NCI-H1436 (cell line): ENCODE results near the gene CHSY1.
A peak's percentile ranks its signal among the peaks of the same experiment; 100 is the strongest.
"Not testable (repeated sequence)": the region's sequence is repeated elsewhere in the genome, so short reads cannot be mapped to it uniquely, and the experiment has no call there.

Source experiments
- DNase-seq: peaks from one replicate; lab custom pipeline; 2025; lab: John Stamatoyannopoulos, UW

CHSY1 gene

GRCh38 chr15:101135532-101136166, 116.2 kb downstream of the CHSY1 start:
- DNase-seq, result no peak

GRCh38 chr15:101134780-101135179, 117.1 kb downstream of the CHSY1 start:
- DNase-seq, result no peak

GRCh38 chr15:101133751-101134261, 118.0 kb downstream of the CHSY1 start:
- no peak for DNase-seq

- no peak for DNase-seq
Measured at GRCh38 chr15:101133181-101133460, 118.7 kb downstream of the CHSY1 start.

DNA sequence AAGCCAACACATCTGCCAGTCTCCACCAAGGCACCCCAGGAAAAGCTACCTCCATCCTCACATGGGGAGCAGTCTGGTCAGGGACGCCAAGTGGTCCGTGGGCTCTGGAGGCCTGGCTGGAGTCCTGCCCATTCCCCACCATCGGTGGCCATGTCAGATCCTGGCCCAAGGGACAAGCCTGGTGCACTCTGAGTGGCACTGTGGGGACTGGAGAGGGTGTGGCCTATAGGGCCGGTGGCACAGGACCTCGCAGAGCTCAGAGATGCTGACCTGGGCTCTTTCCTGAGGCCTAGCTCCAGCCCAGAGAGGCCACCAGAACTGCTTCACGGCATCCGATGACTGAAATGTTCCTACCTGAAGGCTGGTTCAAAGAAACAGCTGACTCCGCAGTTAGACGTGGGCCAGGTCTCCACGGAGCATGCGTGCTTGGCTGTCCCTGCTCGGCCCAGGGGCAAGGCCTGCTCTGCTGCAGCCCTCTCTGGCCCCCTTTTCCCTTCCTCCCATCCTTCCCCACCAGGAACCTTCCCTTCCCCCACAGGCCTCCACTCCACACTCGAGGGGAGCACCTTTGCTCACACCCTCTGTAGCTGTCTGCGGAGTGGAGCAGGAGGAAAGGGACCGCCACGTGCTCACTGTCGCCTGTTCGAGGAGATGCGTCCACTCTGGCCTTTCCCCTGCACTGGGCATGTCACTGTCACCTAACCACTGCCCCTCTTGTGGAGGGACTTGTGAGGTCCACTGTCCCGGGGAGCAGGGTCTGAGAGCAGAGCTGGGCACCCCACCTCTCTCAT, 119.3 kb downstream of the CHSY1 start:
- DNase-seq, result no peak

GRCh38 chr15:101131489-101132389, 120.1 kb downstream of the CHSY1 start:
- no peak for DNase-seq

DNA sequence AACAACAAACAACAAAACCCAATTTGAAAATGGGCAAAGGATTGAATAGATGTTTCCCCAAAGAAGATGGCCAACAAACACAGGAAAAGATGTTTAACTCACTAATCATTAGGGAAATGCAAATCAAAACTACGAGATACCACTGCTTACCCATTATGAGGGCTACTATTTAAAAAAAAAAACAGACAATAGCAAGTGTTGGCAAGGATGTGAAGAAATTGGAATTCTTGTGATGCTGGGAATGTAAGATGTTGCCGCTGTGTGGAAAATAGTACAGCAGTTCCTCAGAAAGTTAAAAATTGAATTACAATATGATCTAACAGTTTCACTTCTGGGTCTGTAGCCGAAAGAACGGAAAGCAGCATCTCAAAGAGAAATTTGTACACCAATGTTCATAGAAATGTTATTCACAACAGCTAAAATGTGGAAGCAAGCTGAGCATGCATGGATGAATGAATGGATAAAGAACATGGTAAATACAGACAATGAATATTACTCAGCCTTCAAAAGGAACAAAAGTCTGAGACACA, 121.9 kb downstream of the CHSY1 start:
- no peak for DNase-seq

GRCh38 chr15:101128221-101129015, 123.4 kb downstream of the CHSY1 start:
- no peak for DNase-seq

DNA sequence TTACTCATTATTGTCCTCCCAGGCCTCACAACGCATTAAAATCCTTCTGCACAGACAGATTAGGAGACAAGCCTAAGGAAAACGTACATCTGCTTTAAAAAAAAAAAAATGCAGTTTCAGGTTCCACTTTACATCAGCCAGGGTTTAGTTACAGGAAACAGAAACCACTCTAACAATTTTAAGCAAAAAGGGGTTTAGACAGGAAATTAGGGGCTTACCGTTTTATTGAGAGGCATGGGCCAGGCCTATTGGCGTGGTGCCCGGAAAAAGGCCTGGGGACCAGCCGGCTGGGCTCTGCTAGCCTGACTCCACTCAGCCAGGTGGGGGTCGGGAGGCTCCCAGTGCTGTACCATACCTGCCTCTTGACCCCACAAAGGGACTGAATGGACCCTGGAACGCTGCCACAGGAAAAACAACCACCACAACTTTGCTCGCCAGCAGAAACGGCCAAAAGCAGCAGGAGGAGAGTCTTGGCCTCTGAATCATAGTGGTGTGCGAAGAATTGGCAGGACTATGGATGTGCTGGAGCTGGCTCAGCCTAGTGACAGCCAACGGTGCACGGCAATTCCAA, 124.3 kb downstream of the CHSY1 start:
- peak; percentile 39 for DNase-seq

- DNase-seq, result no peak
Measured at GRCh38 chr15:101126618-101127505, 125.0 kb downstream of the CHSY1 start.

- not testable (repeated sequence) for DNase-seq
Measured at GRCh38 chr15:101125881-101126428, 125.9 kb downstream of the CHSY1 start.
